Measurements from ENCODE around the gene GPR83.
A peak's percentile ranks its signal among the peaks of the same experiment; 100 is the strongest.
"Not testable (repeated sequence)": the region's sequence is repeated elsewhere in the genome, so short reads cannot be mapped to it uniquely, and the experiment has no call there.

The GPR83 gene

DNA sequence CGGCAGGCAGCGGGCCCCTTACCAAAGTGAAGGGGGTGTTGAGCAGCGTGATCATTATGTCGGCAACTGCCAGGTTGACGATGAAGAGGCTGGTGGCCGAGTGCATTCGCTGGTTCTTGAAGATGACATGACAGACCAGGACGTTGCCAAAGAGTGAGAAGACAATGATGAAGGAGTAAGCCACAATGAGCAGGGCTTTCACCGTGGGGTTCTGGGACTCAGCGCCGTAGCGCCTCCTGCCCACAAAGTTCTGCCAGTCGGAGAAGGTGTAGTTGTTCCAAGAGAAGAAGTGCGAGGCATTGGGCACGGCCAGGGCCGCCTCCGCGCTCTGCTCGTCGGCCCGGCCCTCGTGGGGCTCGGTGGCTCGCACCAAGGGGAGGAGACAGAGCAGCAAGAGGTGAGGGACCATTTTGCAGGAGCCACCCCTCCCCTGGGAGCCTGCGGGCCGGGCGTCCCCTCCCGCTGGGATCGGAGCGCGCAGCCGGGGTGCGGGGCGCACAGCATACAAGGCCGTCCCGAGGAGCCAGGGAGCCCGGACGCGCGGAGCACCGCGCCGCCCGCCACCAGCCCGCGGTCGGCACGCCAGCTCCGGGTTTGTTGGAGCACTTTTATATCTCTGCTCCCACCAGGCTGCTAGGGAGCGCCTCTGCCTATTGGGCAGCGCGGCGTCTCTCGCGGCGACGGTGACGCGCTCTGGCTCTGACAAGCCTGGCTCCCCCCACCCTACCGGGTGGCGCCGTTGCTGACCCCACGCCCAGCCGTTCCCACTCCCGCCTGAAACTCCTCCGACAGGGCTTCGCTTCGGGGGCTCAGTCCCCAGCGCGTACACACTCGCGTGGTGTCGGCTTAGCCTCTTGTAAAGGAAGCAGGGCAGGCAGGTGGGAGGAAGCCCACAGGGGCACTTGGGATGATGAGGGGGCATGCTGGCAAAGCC, at the start of gene GPR83:
TSS of gene GPR83 (minus strand) at position 581 of the 934 bp plus-strand sequence. CDS start at position 409, 172 bp downstream.
- no peak for DNase-seq (ENCODE audit: low spot score)

DNA sequence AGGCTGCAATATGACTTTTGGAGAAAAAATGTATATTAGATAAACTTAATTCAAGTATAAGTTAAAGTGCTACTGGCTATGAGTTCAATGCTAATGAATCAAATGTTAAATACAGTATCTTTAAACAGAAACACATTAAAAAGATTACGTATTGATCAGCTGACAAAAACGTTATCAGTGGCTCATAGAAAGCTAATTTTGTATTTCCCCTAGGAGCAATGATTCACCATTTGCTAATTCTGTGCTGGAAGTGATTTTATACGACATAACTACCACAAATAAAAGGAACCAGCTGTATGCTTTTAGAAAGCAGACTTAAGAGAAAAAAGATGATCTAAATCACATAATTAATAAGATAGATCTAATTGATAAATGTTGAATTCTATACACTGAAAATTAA, 48.8 kb upstream of the GPR83 start:
- DNase-seq (ENCODE audit: low spot score), result no peak

DNA sequence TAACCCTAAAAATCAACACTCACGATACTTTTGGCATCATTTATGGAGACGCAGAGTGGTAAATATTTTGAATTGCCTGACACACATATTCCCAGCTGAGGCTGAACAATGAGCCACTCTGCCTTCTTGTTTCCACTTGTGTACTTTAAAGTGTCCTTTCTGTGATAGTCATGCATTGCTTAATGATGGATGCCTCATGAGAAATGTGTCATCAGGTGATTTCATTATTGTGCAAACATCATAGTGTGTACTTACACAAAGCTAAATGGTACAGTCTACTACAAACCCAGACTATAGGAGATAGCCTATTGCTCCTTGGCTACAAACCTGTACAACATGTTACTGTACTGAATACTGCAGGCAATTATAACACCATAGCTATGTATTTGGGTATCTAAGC, 48.2 kb upstream of the GPR83 start:
- no peak for DNase-seq (ENCODE audit: low spot score)

DNA sequence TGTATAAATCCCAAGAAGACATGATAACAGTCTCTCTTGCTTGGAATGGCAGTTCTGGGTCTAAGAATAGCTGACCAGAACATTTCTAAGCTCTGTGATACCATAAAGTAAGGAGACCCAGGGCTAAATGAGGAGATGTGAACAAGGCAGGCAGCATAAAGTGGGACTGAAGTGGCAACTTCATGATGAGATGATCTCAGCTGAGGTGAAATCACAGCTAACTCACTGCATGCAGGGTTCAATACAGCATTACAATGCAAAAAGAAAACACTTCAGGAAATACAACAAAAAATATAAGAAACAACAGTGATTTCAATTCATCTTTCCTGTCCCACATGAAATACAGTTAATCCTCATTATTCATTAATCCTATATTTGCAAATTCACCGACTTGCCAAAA, 47.8 kb upstream of the GPR83 start:
- DNase-seq (ENCODE audit: low spot score), result no peak

DNA sequence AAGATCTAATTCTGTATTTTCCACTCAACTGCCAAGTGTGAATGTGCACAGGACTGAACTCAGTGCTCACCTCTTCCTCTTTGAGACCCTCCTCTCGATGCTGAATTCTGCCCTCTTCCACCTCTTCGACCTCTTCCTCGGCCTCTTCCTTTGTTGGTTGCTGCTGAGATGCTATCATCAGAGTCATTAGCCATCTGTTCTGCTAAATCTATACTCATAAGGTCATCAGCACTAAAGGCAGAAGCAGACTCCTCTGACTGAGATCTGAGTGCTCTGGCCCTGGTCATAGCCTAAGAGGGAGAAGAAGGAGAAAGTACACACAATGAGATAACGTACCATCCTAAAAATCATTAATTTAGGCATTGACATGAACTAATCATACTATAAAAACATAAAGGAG, 45.9 kb upstream of the GPR83 start:
- DNase-seq (ENCODE audit: low spot score), result no peak

DNA sequence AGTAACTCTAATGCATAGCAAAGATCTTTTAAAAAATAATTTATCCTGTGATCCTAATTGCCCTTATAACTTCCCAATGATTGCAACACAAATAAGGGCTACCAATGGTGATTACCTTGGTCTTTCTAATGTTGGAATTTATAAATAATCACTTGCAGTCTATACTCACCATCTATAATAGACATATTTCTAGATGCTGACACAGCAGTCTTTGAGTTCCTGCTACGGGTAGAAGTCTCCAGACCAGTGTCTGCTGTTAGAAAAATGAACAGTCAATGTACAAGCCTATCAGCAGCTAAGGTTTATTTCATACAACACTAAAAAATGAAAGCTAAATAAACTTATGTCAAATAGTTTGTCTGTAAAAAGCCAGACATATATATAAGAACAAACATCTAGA, 44.4 kb upstream of the GPR83 start:
- no peak for DNase-seq (ENCODE audit: low spot score)

DNA sequence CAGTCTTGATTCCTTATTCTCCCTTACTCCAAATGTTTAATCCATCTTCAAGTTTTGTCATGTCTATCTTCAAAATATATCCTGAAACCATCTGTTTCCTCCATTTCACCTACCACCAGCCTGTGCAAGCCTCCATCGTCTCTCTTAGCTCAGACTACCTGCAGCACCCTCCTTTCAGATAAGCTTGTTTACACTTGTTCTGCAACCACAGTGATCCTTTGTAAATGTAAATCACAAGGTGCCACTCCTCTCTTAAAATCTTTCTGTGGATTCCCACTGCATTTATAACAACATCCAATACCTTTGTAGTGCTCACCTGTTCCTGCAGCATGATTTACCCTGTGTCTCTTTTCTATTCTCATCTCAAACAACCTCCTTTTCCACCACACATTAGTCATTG, 31.8 kb upstream of the GPR83 start:
- DNase-seq (ENCODE audit: low spot score), result no peak

DNA sequence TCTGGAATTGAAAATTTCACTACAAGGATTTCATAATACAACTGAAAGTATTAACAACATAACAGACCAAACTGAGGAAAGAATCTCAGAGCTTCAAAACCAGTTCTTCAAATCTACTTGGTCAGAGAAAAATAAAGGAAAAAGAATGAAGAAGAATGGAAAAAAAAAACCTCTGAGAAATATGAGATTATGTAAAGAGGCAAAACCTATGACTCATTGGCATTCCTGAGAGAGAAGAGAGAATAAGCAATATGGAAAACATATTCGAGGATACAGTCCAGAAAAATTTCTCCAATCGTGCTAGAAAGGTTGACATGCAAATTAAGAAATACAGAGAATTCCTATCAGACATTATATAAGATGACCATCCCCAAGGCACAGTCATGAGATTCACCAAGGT, 23.4 kb upstream of the GPR83 start:
- no peak for DNase-seq (ENCODE audit: low spot score)

DNA sequence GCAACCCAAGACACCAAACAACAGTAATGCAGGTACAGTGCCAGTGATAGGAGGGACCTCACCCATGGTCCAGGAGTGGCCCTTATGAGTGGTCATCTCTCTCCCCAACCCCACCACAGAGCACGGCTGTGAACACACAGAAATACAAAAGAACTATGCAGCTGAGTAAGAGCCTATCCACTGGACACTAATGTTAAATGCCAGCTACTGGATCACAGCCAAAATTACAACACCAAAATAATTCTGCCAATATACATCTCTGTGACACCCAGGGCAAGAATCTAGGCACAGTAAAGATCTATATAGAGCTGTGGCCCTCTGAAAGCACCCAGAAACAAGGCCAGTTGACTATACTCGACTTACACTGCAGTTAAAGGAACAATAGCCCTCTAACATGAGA, 22.8 kb upstream of the GPR83 start:
- DNase-seq (ENCODE audit: low spot score), result no peak

DNA sequence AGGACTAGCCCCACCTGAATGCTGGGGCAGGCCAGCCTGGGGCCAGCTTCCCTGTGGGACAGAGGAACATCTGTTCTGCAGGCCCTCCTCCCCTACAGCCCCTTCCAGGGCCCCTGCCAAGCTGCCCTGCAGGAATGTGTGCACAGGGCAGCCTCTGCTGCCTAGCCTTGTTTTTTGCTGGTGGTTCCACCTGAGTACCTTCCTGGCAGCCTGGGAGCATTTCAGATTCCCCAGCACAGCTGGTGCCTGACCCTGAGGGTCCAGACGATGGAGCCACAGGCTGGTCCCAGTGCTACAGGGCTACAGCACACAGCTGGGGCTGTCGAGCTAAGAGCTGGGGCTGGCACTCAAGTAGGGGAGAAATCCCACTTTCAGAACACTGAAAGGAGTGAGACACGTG, 22.3 kb upstream of the GPR83 start:
- DNase-seq (ENCODE audit: low spot score), result no peak

DNA sequence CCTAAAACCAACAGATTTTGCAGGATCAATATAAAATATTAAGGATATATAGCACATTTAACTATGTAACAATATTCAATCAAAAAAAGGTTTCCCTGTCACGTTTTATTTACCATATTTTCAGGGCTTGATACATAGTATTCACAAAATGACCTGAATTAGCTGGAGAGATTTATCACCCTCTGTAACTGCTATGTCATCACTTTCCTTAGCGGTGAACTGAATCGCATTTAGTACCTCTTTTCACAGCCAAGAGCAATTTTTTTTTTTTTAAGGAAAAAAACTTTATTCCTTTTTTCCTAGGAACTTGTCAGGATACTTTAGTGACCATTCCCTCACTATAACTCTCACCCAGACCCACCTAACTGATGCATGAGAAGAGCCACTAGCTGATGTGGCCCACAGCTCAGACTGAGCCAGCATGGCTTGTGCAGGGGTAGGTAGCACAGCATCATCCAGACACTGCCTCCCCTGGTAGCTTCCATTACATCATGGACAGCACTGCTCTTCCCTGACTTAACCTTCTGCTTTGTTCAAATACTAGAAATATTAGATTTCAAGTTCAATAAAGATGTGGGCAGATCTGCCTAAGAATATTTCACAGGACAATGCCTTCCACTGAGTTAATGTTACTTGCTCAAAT, 17.0 kb upstream of the GPR83 start:
- DNase-seq (ENCODE audit: low spot score), result no peak

DNA sequence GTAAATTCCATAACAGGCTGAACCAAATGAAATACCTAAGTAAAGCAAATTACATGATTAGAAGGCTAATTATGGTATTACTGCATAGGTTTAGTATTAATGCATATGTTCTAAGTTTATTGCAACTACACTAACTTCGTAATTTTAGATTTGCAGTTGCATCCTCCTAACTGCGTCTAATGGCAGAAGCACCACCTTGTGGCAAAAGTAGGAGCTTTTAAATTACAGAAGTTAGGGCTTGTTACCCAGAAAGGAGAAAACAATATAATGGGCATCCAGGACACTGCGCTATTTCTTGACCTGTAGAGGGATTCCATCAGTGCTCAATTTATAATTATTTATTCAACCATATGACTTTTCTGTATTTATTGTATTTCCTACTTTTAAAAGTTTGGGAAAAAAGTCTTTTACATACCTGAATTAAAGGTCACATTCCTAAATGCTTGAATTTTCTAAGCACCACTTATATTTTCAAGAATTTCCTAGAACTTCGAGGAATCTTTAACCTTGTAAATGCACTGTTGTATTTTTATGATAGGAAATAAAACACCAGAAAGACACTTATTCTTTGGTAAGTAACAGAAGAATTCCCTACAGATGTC, 16.3 kb upstream of the GPR83 start:
- DNase-seq (ENCODE audit: low spot score), result peak; percentile 34

DNA sequence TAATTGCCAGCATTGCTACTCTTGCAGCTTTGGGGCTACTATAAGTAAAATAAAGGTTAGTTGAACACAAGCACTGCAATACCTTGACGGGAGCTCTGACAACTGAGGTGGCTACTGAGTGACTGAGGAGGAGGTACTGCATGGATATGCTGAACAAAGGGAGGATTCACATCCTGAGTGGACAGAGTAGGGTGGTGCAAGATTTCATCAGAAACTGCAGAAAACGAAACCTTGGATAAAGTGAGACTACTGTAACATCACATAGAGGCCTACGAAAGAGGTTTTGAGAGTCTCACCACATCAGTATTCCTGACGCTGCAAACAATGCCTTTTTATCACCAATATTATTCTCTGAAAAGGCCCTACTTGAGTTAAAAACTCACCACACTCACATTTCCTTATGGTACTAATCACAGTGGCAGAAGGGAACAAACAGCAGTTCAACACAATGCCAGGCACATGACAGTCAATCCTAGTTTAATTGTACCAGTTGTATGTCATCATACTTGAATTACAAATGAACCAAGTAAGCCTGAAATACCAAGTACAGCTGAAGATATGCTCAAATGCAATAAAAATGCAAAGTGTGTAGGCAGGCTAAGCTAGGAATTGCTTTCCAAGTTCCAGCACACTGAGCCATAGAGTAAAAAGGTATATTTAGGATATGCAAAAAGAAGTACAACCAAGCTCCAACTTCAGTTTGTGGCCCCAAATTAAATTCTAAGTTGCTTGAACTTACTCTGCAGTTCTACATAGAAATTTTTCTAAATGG, 4.0 kb upstream of the GPR83 start:
- no peak for DNase-seq (ENCODE audit: low spot score)

DNA sequence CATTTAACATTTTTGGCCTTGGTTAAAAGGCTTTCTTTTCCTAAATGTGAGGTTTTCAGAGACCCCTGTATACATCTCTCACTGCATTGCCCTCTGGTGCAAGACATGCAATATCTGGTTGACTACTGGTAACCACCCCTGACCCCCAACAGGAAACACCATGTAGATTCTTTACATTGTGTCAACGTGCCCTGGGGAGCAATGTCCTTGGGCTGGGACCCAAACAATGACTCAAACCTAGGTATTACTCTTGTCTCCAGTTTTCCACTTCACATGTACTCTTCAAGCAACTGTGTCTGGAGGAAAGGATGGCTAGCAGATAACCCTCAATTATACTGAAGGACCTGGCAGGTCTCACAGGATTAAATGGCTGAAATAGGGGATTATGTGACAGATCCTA, 1.1 kb upstream of the GPR83 start:
- DNase-seq (ENCODE audit: low spot score), result no peak

DNA sequence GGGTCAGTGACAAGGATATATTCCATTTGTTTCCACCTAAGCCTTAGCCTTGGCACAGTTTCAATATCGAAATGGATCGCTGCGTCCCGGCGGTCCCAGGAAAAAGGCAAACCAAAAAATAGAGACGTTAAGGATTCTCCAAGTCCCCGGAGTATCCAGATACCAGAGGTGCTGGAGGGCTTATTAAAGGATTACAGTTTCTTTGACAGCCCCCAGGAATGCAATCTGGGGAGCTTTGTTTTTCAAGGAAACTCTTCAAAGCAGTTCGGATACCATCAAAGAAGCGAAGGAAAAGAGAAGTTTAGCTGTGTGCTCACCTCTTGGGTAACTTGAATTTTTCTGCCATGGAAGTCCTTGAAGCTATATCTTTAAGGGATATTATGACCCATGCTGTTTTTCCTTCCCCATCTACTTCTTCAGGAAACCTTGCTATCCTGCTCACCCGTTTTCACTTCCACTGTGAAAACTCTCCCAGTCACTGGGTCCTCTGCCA, 600 bp upstream of the GPR83 start:
- DNase-seq (ENCODE audit: low spot score), result no peak

DNA sequence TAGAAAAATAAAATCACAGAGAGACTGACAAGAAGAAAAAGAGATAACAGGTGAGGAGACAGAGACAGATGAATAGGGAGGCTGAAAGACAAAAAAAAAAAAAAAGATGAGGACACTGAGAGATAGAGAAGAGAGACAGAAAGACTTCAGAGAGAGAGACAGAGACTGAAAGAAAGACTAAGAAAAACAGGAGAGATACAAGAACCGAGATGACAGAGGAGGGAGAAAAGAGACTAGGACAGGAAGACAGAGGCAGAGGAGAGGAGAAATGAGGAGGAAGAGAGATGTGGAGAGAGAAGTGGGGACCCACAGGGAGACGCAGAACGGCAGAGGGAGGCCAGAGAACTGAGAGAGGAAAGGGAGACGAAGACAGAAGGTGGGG, 771 bp downstream of the GPR83 start:
- DNase-seq (ENCODE audit: low spot score), result no peak

DNA sequence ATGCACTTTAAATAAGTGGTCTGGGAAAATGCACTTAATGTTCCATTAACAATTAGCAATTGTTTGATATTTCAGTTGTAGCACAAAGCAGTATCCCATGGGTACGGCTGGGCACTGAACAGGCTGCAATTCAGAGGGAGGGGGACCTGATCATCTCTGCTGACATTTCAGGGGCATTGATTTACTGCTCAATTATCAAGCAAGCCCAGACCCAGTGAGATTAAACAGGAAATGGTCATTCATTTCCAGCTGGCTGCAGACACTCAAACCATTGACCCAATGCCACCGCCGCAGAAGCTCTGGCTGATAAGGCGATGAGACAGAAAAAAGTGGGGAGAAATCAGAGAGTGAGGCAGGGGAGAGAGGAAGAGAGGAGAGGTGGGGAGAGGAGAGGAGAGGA, 1.2 kb downstream of the GPR83 start:
- DNase-seq (ENCODE audit: low spot score), result no peak

DNA sequence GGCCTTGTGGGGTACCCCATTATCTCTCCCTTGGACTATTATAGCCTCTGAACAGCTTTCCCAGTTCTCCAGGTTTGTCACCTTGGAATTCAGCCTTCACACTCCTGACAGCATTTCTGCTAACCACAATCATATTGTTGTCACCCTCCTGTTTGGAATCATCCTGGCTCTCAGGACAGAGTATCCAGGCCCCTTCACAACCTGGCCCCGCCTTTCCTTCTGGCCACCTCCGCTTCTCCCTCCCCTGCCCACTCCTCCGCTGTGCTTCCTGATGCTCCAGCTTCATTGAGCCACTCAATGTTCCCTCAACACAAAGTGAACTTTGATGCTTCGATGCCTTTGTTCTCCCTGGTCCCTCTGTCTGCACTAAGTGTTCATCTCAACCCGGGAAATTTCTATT, 3.1 kb downstream of the GPR83 start:
- DNase-seq (ENCODE audit: low spot score), result no peak

DNA sequence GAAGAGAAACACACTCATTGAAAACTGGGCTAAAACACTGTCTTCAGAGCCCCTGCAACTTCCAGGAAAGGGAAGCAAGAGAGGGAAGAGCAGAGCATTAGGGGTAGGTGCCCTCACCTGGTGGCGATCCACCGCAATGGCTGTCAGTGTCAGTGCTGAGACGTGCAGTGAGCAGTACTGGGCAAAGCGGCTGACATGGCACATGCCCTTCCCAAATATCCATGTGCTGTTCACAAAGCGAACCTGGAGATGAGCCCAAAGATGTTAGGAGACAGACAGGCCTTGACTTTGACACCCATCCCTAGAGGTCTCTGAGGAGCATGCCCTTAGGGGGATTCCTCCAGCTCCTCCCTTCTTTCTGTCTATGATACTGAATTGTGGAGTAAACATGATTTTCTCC, 4.9 kb downstream of the GPR83 start:
- no peak for DNase-seq (ENCODE audit: low spot score)

DNA sequence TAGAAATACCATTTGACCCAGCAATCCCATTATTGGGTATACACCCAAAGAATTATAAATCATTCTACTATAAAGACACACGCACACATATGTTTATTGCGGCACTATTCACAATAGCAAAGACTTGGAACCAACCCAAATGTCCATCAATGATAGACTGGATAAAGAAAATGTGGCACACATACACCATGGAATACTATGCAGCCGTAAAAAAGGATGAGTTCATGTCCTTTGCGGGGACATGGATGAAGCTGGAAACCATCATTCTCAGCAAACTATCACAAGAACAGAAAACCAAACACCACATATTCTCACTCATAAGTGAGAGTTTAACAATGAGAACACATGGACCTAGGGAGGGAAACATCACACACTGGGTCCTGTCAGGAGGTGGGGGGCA, 9.3 kb downstream of the GPR83 start:
- not testable (repeated sequence) for DNase-seq (ENCODE audit: low spot score)

DNA sequence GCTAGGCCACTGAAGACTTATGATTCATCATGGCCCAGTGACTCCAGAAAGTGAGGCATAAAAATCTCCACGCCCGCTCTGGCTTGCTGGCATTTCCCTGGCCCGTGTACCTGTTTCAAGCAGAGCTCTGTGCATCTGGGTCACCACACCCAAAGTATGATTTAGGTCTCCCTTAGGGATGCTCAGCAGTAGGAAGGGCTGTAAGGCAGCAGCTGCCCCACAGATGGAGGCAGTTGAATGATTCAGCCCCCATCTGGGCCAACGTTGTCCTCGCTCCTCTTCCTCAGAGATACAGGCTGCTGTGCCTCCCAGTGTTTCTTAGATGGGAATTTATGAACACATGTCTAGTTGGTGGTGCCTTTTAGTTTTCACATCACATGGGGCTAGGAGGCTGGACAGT, 21.6 kb downstream of the GPR83 start:
- DNase-seq (ENCODE audit: low spot score), result no peak

DNA sequence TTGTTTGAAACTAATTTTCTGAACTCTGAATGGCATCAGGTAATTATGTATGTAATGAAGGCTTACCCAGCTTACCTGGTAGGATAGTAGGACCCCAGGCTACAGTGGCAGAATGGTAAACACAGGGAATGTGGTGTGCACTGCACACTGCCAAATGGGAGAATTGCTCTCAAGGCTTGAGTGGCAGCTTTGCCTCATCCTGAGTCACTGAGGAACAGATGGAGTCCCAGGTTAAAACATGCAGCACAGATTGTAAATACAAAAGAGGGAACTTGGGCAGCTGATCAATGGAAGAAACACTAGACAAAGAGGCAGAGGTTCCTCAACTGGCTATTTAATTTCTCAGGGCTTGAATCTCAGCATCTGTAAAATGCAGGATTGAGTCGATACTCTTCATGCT, 24.4 kb downstream of the GPR83 start:
- no peak for DNase-seq (ENCODE audit: low spot score)
